ENCODE results near the gene BAIAP2.

Gene BAIAP2

GRCh38 chr17:81159611-81160265 lies 124.8 kb downstream of the BAIAP2 start:
- DNase-seq (ENCODE audit: low read depth): no peak

GRCh38 chr17:81160306-81160705 lies 125.4 kb downstream of the BAIAP2 start:
- DNase-seq (ENCODE audit: low read depth): no peak

- no peak for DNase-seq (ENCODE audit: low read depth)
Measured at GRCh38 chr17:81160747-81161453, 125.9 kb downstream of the BAIAP2 start.

GRCh38 chr17:81161536-81161935 lies 126.6 kb downstream of the BAIAP2 start:
- DNase-seq (ENCODE audit: low read depth): no peak

GRCh38 chr17:81161972-81162371 lies 127.0 kb downstream of the BAIAP2 start:
- no peak for DNase-seq (ENCODE audit: low read depth)

GRCh38 chr17:81162491-81162890 lies 127.5 kb downstream of the BAIAP2 start:
- no peak for DNase-seq (ENCODE audit: low read depth)

- no peak for DNase-seq (ENCODE audit: low read depth)
Measured at GRCh38 chr17:81163051-81163695, 128.2 kb downstream of the BAIAP2 start.

GRCh38 chr17:81163703-81164370 lies 128.9 kb downstream of the BAIAP2 start:
- DNase-seq (ENCODE audit: low read depth): no peak

- DNase-seq (ENCODE audit: low read depth): no peak
Measured at GRCh38 chr17:81164371-81165245, 129.7 kb downstream of the BAIAP2 start.

GRCh38 chr17:81165246-81166032 lies 130.5 kb downstream of the BAIAP2 start, which contains the start of gene PVALEF:
PVALEF (plus strand) TSS chr17:81165507; CDS start chr17:81181227, 15,720 bp downstream.
- DNase-seq (ENCODE audit: low read depth): peak; percentile 13

GRCh38 chr17:81166033-81166492 lies 131.1 kb downstream of the BAIAP2 start, which contains the start of gene AATK:
AATK (minus strand) TSS chr17:81166221; CDS start chr17:81165992, 229 bp downstream.
- DNase-seq (ENCODE audit: low read depth): no peak
